Activated T-cell treated with anti-CD3 and anti-CD28 coated beads, Interleukin-2, amount 50 U/mL, for 48 hours (primary cell): ENCODE results near the gene ABCC10.
"Not testable (repeated sequence)": the region's sequence is repeated elsewhere in the genome, so short reads cannot be mapped to it uniquely, and the experiment has no call there.

Experiments used
- DNase-seq, 2 experiments: peaks; one replicate each; pipeline ENCODE4 v3.0.0-alpha.2; 2020

ABCC10 gene

GRCh38 chr6:43497689-43498088 lies 70.3 kb downstream of the ABCC10 start:
- no peak for DNase-seq

- DNase-seq: not testable (repeated sequence)
Observed at GRCh38 chr6:43498291-43498690, 71.0 kb downstream of the ABCC10 start.

GRCh38 chr6:43499028-43499815 lies 71.9 kb downstream of the ABCC10 start:
- DNase-seq: no peak
